TTC549 (cell line): ENCODE results near the gene ZBTB47.

Experiments
- FAIRE-seq: peaks from 2 replicates; lab custom pipeline; 2012; peaks lifted over from hg19 to GRCh38; lab: Jason Lieb, UNC

ZBTB47 gene

GRCh38 chr3:42685363-42685881 is 31.9 kb downstream of the ZBTB47 start, which contains the start of gene KLHL40:
Gene KLHL40, plus strand, starts transcription at chr3:42685537. Its CDS starts 82 bp downstream, at chr3:42685619.
- no peak for FAIRE-seq

DNA sequence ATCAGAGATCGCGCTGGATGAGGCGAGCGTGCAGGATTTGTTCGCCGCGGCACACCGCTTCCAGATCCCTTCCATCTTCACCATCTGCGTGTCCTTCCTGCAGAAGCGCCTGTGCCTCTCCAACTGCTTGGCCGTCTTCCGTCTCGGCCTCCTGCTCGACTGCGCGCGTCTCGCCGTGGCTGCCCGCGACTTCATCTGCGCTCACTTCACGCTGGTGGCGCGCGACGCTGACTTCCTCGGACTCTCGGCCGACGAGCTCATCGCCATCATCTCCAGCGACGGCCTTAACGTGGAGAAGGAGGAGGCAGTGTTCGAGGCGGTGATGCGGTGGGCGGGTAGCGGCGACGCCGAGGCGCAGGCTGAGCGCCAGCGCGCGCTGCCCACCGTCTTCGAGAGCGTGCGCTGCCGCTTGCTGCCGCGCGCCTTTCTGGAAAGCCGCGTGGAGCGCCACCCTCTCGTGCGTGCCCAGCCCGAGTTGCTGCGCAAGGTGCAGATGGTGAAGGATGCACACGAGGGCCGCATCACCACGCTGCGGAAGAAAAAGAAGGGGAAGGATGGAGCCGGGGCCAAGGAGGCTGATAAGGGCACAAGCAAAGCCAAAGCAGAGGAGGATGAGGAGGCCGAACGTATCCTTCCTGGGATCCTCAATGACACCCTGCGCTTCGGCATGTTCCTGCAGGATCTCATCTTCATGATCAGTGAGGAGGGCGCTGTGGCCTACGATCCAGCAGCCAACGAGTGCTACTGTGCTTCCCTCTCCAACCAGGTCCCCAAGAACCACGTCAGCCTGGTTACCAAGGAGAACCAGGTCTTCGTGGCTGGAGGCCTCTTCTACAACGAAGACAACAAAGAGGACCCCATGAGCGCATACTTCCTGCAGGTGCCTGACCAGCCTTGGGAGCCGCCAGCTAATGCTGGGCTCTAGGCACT is 32.7 kb downstream of the ZBTB47 start:
- no peak for FAIRE-seq

GRCh38 chr3:42686832-42687650 is 33.5 kb downstream of the ZBTB47 start:
- FAIRE-seq: no peak

- no peak for FAIRE-seq
Observed at GRCh38 chr3:42688016-42688415, 34.5 kb downstream of the ZBTB47 start.

- no peak for FAIRE-seq
Observed at GRCh38 chr3:42688487-42689420, 35.3 kb downstream of the ZBTB47 start.

DNA sequence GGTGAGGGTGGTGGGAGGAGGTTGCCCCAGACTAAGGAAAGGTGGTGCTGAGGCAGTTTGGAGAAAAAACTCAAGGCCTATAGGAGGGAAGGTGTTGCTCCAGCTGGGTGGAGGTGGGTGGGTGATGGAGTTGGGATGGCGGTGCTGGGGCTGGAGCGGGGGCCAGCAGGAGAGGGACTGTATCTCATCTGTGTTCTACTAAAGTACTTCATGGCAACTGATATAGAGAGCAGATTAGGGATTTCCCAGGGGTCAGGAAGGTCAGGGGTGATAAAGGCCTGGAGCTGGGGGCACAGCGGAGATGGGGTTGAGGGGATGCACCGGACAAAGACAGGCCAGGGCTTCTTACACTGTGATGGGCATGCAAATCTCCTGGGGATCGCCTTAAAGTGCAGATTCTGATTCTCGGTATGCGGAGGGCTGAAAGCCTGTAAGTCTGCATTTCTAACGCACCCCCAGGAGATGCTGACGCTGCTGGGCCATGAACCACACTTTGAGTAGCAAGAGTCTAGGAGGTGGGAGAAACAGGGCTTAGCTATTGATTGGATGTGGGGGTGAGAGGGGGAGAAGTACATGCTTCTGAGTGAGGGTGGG is 36.0 kb downstream of the ZBTB47 start:
- FAIRE-seq: no peak

DNA sequence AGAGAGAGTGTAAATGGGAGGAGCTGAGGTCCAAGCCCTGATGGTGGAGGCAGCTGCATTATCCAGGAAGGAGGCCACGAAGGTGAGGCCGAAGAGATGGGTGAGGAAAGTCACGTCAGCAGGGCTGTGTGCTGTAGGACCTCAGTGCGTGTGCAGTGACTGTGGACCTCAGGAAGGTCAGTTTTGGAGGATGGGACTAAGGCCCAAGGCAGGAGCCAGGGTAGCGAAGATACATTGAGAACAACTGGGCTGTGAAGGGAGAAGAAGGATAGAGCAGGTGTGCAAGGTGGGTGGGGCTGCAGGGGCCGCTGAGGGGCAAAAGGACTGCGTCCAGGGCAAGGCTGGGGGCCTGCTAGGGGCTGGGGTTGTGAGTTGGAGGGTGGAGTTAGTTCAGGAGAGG is 36.7 kb downstream of the ZBTB47 start:
- no peak for FAIRE-seq

DNA sequence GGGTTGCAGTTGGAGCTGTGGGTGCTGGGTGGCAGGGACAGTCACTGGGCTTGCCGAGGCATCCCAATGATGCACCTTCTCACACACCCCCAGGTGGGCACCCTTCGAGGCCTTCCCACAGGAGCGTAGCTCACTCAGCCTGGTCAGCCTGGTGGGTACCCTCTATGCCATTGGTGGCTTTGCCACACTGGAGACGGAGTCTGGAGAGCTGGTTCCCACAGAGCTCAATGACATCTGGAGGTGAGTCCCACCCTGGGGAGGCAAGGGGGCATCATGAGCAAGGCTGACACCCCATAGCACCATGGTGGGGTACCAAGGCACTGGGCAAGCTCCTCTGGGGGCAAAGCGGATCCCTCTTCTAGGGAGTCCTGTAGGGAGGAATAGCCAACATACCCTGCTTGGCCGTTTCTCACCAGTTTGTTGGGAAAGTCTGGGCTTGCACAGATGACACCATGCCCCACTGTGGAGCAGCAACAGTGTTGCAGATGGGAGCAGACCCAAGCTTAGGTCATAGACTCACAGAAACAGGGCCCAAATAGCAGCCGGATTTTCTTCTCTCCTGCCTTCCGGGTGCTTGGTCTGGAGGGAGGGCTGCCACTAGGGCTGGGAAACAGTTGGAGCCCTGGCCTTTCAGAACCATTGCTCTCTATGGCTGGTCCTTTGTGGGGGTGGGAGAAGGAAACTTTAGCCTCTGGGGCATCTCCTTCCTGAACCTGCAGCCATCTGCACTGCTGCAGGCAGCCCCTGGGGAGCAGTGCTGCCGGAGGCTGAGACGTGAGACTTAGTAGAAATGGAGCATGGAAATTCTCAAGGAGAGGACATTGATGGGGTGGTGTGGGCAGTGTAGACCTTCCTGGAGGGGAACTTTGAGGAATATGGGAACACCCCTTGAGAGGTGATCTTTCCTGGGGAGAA is 37.5 kb downstream of the ZBTB47 start:
- FAIRE-seq: no peak

- FAIRE-seq: no peak
Observed at GRCh38 chr3:42691816-42692666, 38.5 kb downstream of the ZBTB47 start.

DNA sequence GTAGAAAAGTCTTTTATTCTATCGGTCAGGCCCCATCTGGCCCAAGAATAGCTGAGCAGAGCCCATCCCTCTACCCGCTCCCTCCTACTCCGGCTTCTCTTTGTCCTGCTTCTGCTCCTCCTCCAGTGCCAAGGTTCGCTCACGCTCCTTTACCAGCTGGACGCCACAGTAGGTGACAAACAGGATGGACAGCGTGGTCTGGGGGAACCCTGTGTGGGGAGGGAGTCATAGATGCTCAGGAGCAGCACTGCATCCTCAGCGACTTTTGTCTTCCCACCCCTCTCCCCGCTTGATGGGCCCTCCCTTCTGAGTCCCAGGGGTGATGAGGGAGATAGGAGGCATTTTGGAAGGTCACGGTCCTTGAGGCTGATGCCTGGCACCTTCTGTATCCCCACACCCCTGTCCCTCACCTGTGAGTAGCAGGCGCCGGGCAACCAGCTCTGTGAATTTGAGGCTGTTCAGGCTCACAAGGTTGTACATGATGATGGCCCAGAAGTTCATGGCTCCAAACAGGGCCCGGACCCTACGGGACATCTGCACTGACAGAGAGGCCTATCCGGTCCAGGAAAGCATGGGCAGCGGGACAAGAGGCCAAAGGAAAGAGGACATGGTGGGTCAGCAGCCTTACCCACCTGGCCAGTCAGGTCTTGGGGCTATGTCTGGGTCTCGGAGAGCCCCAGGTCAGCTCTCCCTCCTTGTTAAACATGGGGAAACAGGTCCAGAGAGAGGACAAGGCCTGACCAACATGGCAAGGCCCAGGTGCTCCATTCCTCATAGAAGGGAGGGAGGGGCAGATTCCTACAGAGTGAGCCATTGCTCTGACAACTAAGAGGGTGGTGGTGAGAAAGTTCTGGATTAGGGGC is 39.4 kb downstream of the ZBTB47 start:
- no peak for FAIRE-seq

- FAIRE-seq: no peak
Observed at GRCh38 chr3:42693530-42693930, 40.0 kb downstream of the ZBTB47 start.

DNA sequence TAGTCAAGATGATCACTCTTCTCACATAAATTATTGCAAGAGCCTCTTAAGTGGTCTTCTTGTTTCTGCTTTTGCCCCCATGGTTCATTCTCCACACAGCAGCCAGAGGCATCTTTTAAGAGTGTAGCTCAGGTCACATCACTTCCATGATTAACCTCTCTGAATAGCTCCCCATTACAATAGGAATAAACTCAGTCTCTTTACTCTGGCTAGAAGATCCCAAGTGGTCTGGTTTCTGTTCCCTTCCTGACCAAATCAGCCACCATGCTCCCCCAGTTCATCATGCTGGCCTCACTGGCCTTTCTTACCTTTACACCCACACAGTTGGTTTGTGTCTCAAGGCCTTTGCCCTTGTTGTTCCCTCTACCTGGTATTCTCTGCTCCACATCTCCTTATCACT is 40.9 kb downstream of the ZBTB47 start:
- FAIRE-seq: no peak

DNA sequence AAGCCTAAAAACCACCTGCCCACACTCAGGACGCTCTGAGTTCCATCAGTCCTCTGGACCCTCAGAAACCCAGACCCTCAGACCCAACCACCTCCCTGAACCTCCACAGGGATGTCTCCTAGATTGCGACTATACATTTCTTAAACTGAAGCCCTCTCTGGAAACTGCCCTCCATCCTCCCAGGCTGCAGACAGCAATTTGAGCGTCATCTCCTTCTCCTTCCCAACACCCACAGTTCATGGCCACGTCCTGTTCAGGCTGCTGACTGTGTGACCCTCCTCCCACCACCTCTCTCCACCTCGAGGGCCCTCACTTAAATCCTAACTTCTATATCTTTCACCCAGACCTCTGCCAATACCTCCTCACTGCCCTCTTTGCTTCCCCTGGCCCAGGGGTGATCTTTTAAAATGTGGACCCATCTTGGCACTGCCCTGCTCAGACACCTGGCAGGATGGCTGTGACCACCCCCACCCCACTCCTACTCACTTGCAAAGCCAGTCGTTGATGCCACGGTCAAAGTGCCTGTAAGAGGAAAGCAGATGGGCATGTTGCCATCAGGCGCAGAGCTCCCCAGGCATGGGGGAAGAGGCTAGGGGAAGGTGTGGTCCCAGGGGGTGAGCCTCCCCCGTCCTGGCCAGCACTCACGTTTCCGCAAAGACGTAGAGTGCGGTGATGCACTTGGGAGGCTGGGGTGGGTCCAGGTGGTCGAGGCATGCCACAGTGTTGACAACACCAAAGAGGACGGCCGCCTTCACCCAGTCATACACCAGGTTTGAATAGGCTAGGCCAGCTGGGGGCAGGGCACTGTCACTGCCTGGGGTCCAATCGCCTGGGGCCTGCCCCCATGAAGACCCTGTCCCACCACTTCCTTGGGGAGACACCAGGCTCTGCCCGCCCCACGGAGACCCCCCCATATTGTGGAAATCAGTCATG is 43.1 kb downstream of the ZBTB47 start:
- FAIRE-seq: no peak

DNA sequence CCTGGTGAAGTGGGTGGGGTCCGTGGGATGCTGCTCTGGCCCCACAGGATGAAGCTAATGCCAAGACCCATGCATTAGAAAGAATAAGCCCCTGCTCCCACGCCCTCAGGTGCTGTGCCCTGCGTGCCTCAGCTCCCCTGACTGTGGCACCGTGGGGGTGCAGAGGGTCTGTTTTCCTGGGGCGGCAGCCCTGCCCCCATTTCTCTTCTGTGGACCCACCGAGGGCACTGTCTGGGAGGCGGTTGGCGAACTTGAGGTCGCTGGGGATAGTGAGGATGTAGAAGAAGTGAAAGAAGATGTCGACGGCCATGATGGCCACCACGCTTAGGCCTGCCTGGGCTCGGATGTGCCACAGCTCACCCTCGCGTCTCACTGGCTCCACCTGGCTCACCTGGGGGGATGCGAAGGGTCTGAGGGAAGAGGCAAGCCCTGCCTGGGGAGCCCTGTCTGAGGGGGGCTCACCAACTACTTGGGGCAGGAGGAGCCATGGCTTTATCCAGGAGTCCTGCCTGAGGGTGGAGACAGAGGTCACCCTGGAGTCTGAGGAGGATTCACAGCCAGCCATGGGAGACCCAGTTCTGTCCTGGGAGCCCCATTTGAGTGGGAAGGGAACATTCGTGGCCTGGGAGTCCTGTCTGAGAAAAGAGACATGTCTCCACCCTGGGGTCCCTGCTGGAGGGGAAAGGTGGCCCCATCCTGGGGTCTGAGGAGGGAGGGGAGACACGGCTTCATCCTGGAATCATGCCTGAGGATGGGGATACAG is 44.0 kb downstream of the ZBTB47 start:
- FAIRE-seq: no peak

DNA sequence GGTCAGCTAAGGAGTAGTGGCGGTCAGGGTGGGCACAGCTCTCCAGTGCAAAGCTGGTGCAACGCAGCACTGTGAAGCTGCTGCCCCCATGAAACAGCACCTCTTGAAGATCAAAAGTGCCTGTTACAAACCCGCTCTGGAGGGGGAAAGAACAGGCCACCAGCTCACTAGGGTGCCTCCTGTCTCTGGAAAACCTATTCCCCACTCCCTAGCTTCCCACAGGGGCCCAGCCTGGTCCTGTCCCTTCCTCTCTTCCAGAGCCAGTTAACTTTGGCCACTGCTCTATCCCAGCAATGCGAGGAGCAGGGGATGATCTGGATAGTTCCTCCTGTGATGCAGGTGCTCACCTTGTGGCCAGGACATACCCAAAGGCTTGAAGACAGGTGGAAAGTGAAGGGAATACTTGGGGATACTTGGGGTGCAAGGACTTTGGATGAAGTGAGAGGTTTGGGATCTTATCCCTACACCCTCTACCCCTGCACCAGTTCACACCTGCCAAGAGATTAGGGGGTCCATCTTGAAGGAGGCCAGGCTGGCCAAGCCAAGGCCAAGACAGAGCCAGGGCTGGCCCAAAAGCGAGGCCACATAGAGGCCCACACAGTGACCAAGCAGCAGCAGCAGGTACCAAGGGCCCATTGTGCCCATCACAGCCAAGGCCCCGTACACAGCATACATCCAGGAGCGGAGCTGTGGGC is 44.9 kb downstream of the ZBTB47 start:
- FAIRE-seq: no peak

DNA sequence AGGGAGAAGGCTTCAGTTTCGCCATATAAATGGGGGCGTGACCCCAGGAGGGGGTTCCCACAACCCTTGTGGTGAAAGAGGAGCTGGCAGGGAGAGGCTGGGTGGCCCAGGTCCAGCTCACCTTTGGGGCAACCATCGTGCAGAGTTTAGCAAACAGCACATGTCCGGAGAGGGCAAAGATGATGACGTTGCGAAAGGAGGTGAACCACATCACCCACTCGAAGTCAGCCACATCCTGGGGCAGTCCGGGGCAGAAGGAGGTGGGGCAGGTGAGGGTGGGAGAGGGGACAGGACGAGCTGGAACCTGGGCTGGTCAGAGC is 45.4 kb downstream of the ZBTB47 start:
- FAIRE-seq: no peak
